Loucy (cell line): ENCODE data around the gene KRTAP10-5.

Experiments used
- H2AFZ ChIP-seq: fragments of 200-600 bp; sonication (generic); 2 replicates; pipeline ENCODE4 v1.6.0; 2016; ENCODE audit warnings: antibody characterized with exemption, mild to moderate bottlenecking, low read length, moderate library complexity
- H3F3A ChIP-seq: fragments of 200-600 bp; 2 replicates; pipeline ENCODE4 v1.6.0; 2016; ENCODE audit warnings: antibody characterized with exemption, low read depth, mild to moderate bottlenecking
- H3K27me3 ChIP-seq: fragments of 200-600 bp; sonication (generic); 2 replicates; pipeline ENCODE4 v1.6.1; 2014; ENCODE audit warnings: low read length, mild to moderate bottlenecking; ENCODE audit not compliant: insufficient read depth, poor library complexity, severe bottlenecking
- H3K36me3 ChIP-seq: fragments of 200-600 bp; sonication (generic); 2 replicates; pipeline ENCODE4 v1.6.1; 2016; ENCODE audit warnings: low read length; ENCODE audit not compliant: insufficient read depth
- H3K4me1 ChIP-seq: fragments of 200-600 bp; sonication (generic); 2 replicates; pipeline ENCODE4 v1.5.1; 2014; ENCODE audit warnings: low read length, mild to moderate bottlenecking; ENCODE audit not compliant: insufficient read depth, poor library complexity, severe bottlenecking
- H3K4me2 ChIP-seq: fragments of 200-600 bp; sonication (generic); 2 replicates; pipeline ENCODE4 v1.6.0; 2014; ENCODE audit warnings: antibody characterized with exemption, low read length, low read depth, mild to moderate bottlenecking; ENCODE audit not compliant: poor library complexity, severe bottlenecking
- H3K4me3 ChIP-seq: fragments of 200-600 bp; sonication (generic); 2 replicates; pipeline ENCODE4 v1.5.1; 2014; ENCODE audit warnings: low read length, mild to moderate bottlenecking, mixed read lengths; ENCODE audit not compliant: poor library complexity, severe bottlenecking
- H3K79me2 ChIP-seq: fragments of 200-600 bp; sonication (generic); 2 replicates; pipeline ENCODE4 v1.6.1; 2014; ENCODE audit warnings: low read length; ENCODE audit not compliant: insufficient read depth
- H3K9ac ChIP-seq: fragments of 200-600 bp; sonication (generic); 2 replicates; pipeline ENCODE4 v1.6.0; 2014; ENCODE audit warnings: mild to moderate bottlenecking, low read depth, low read length, moderate library complexity; ENCODE audit not compliant: poor library complexity, severe bottlenecking
- H3K9me2 ChIP-seq: fragments of 200-600 bp; sonication (generic); replicated peaks from 2 replicates; pipeline ENCODE4 v1.6.1; 2016; ENCODE audit warnings: low read depth, low read length, mixed read lengths
- H3K9me3 ChIP-seq: fragments of 200-600 bp; sonication (generic); 2 replicates; pipeline ENCODE4 v1.6.1; 2014; ENCODE audit warnings: mild to moderate bottlenecking, antibody characterized with exemption, low read length, low read depth; ENCODE audit not compliant: insufficient read depth
- H4K20me1 ChIP-seq: fragments of 200-600 bp; sonication (generic); 2 replicates; pipeline ENCODE4 v1.6.0; 2014; ENCODE audit warnings: antibody characterized with exemption, low read length, mild to moderate bottlenecking; ENCODE audit not compliant: insufficient read depth, poor library complexity, severe bottlenecking
- CTCF ChIP-seq: fragments of 200-600 bp; sonication (generic); conservative IDR thresholded peaks from 2 replicates; pipeline ENCODE4 v1.5.1; 2014; ENCODE audit warnings: mild to moderate bottlenecking, antibody characterized with exemption, low read length
- EZH2phosphoT487 ChIP-seq: fragments of 200-600 bp; IDR thresholded peaks from 2 replicates; pipeline ENCODE4 v1.6.1; 2018; ENCODE audit warnings: antibody characterized with exemption, mild to moderate bottlenecking, moderate library complexity, borderline replicate concordance

KRTAP10-5 gene

GRCh38 chr21:44566403-44566802, 14.0 kb downstream of the KRTAP10-5 start:
- no peak overlapping the region for H3K4me2 ChIP-seq
- no peaks in the 10 kb centered on the region for H4K20me1 ChIP-seq
- H3K4me1 ChIP-seq: no peaks in the 10 kb centered on the region
- H3K9me2 ChIP-seq: no peaks in the 10 kb centered on the region
- no peak overlapping the region for H3K4me3 ChIP-seq
- no peaks in the 10 kb centered on the region for H3K36me3 ChIP-seq
- peaks cover 3% of the 10 kb centered on the region; the same call in 1 of the 2 replicates for H3K9me3 ChIP-seq
- H3K79me2 ChIP-seq: no peaks in the 10 kb centered on the region
- H3K9ac ChIP-seq: no peak overlapping the region
- H3F3A ChIP-seq: no peaks in the 10 kb centered on the region
- H2AFZ ChIP-seq: no peak overlapping the region
- TF ChIP-seq EZH2phosphoT487: no peak
- TF ChIP-seq CTCF: no peak
- no peaks in the 10 kb centered on the region for H3K27me3 ChIP-seq

GRCh38 chr21:44564886-44565598, 15.4 kb downstream of the KRTAP10-5 start:
- H3K4me1 ChIP-seq: no peaks in the 10 kb centered on the region
- no peaks in the 10 kb centered on the region for H4K20me1 ChIP-seq
- H3F3A ChIP-seq: no peaks in the 10 kb centered on the region
- TF ChIP-seq EZH2phosphoT487 (no peak), CTCF (no peak)
- H3K9me2 ChIP-seq: no peaks in the 10 kb centered on the region
- no peaks in the 10 kb centered on the region for H3K27me3 ChIP-seq
- H3K36me3 ChIP-seq: no peaks in the 10 kb centered on the region
- peaks cover 3% of the 10 kb centered on the region; the same call in 1 of the 2 replicates for H3K9me3 ChIP-seq
- H3K79me2 ChIP-seq: no peaks in the 10 kb centered on the region
- no peak overlapping the region for H3K4me3 ChIP-seq
- H3K4me2 ChIP-seq: no peak overlapping the region
- H2AFZ ChIP-seq: no peak overlapping the region
- H3K9ac ChIP-seq: no peak overlapping the region

- Histone ChIP-seq H3K4me2 (no peak overlapping the region), H3F3A (no peaks in the 10 kb centered on the region), H3K4me1 (no peaks in the 10 kb centered on the region), H3K36me3 (no peaks in the 10 kb centered on the region), H3K79me2 (no peaks in the 10 kb centered on the region), H3K9me3 (peaks cover 3% of the 10 kb centered on the region; the same call in 1 of the 2 replicates), H2AFZ (no peak overlapping the region), H3K27me3 (no peaks in the 10 kb centered on the region), H3K9ac (no peak overlapping the region), H3K4me3 (no peak overlapping the region), H4K20me1 (no peaks in the 10 kb centered on the region), H3K9me2 (no peaks in the 10 kb centered on the region)
- no peak for TF ChIP-seq CTCF
- TF ChIP-seq EZH2phosphoT487: no peak
These were observed 16.3 kb downstream of the KRTAP10-5 start for GRCh38 chr21:44564099-44564498.
